Panc1 (cell line): ENCODE measurements around the gene EIF4E. TPM values are rescaled to one million over a fixed set of nuclear protein-coding genes. Genes with fewer than 3 reads are reported as not detected.
"Not testable (repeated sequence)": the region's sequence is repeated elsewhere in the genome, so short reads cannot be mapped to it uniquely, and the experiment has no call there.

Experiments used
- ATAC-seq: fragments of 200-7000 bp; cut with Tn5 transposase; 2 replicates; pipeline ENCODE4 v1.9.1; 2020; ENCODE audit warnings: mild to moderate bottlenecking, moderate library complexity
- BruUV-seq: library from RNA; stranded (reverse); fragments of 400-500 nt; replicated peaks from 2 replicates; lab custom pipeline; 2021; lab: Mats Ljungman, UMichigan
- CTCF ChIA-PET: fragments of 300-600 bp; sonication (Branson Sonifier 250); formaldehyde crosslinking; loops from one replicate; lab custom pipeline; 2022; ENCODE audit warnings: antibody characterized with exemption; lab: Charles Lee
- POLR2A ChIA-PET: fragments of 300-600 bp; sonication (Branson Sonifier 250); formaldehyde crosslinking; loops from one replicate; lab custom pipeline; 2022; ENCODE audit warnings: antibody characterized with exemption; lab: Charles Lee
- DNase-seq: peaks from one replicate; pipeline ENCODE4 v3.0.0-alpha.2; 2010; ENCODE audit warnings: low read depth, low spot score
- H3K27ac ChIP-seq: 2 replicates; pipeline ENCODE4 v1.5.1; 2011; ENCODE audit warnings: mild to moderate bottlenecking, low read length, inconsistent platforms
- H3K27me3 ChIP-seq: fragments of 200-500 bp; sonication (Bioruptor generic); 2 replicates; pipeline ENCODE4 v1.6.0; 2014; ENCODE audit warnings: low read length, inconsistent platforms; ENCODE audit not compliant: control insufficient read depth, insufficient read depth
- H3K36me3 ChIP-seq: fragments of 200-500 bp; sonication (Bioruptor generic); 2 replicates; pipeline ENCODE4 v1.5.1; 2014; ENCODE audit warnings: inconsistent platforms, mild to moderate bottlenecking, low read length, moderate library complexity; ENCODE audit not compliant: control insufficient read depth, insufficient read depth
- H3K4me1 ChIP-seq: 2 replicates; pipeline ENCODE4 v1.5.1; 2011; ENCODE audit warnings: inconsistent platforms, mild to moderate bottlenecking, low read length, moderate library complexity; ENCODE audit not compliant: control insufficient read depth, insufficient read depth
- H3K4me3 ChIP-seq, 2 experiments: 2 replicates each; pipeline ENCODE4 v1.5.1; 2011 to 2012; ENCODE audit warnings: low read depth in 2 of 2, low read length in 2 of 2, mild to moderate bottlenecking in 2 of 2, inconsistent platforms in 1 of 2, moderate library complexity in 1 of 2
- H3K9me3 ChIP-seq: fragments of 200-500 bp; sonication (Bioruptor generic); 2 replicates; pipeline ENCODE4 v1.5.1; 2014; ENCODE audit warnings: low read depth, mild to moderate bottlenecking, inconsistent platforms, low read length, moderate library complexity; ENCODE audit not compliant: control insufficient read depth, insufficient read depth
- POLR2AphosphoS5 ChIP-seq: IDR thresholded peaks from 2 replicates; pipeline ENCODE4 v1.6.1; 2012; ENCODE audit warnings: mild to moderate bottlenecking, low read depth, low read length, moderate library complexity
- REST ChIP-seq, 2 experiments: IDR thresholded peaks; 2 replicates each; pipeline ENCODE4 v1.6.1; 2011 to 2012; ENCODE audit warnings: low read depth in 2 of 2, control low read depth in 1 of 2, low read length in 1 of 2, mild to moderate bottlenecking in 1 of 2, moderate library complexity in 1 of 2; ENCODE audit not compliant: insufficient read depth in 1 of 2
- SIN3A ChIP-seq: IDR thresholded peaks from 2 replicates; pipeline ENCODE4 v1.6.1; 2012; ENCODE audit warnings: low read depth, mild to moderate bottlenecking, low read length, moderate library complexity, borderline replicate concordance; ENCODE audit not compliant: insufficient read depth
- TCF7L2 ChIP-seq: IDR thresholded peaks from 2 replicates; pipeline ENCODE4 v1.6.1; 2011; ENCODE audit warnings: mild to moderate bottlenecking, low read depth, low read length, inconsistent platforms
- in situ Hi-C: cut with HindIII; loops from 2 replicates; pipeline ENCODE4 v1.10.0; 2016; ENCODE audit warnings: low sequenced_read_pairs, low pct_unique_long_range_greater_than_20kb
- intact Hi-C: fragments of 100-400 bp; cut with micrococcal nuclease; formaldehyde crosslinking; loops from one replicate; pipeline ENCODE4 v1.10.0; 2022; ENCODE audit not compliant: unreplicated experiment
- total RNA-seq: library from RNA; stranded (reverse); gene quantifications from one replicate; pipeline ENCODE4 v1.2.1, GENCODE V29; 2021; ENCODE audit not compliant: unreplicated experiment
- TF ChIP-seq, protein P1 (sequence below): fragments of 450-650 bp; IDR thresholded peaks from 2 replicates; pipeline ENCODE4 v1.5.1; 2017; ENCODE audit warnings: mild to moderate bottlenecking

The EIF4E gene
- total RNA-seq, 1 experiment from 2014 or later = 89.7 TPM

GRCh38 chr4:98887145-98887544 lies 41.8 kb downstream of the EIF4E start:
- POLR2A ChIA-PET = no interaction called here

GRCh38 chr4:98886382-98886781 lies 42.6 kb downstream of the EIF4E start:
- in situ Hi-C loops, H3K27ac ChIP-seq, H3K4me3 ChIP-seq, BruUV-seq, H3K4me1 ChIP-seq, DNase-seq, ATAC-seq, H3K9me3 ChIP-seq, CTCF ChIA-PET, H3K27me3 ChIP-seq, POLR2A ChIA-PET, intact Hi-C loops: not testable (repeated sequence)
- H3K36me3 ChIP-seq = peaks cover 27% of the 10 kb centered on the region; the same call in 1 of the 2 replicates

More at GRCh38 chr4:98887145-98887544, 41.8 kb downstream of the EIF4E start:
- no peak for DNase-seq
- in situ Hi-C loops (no loop called here), intact Hi-C loops (no loop called here)
- no peaks in the 10 kb centered on the region for H3K4me1 ChIP-seq
- no peaks in the 10 kb centered on the region for H3K27me3 ChIP-seq
- no peaks in the 10 kb centered on the region for H3K9me3 ChIP-seq
- no TSS peak for BruUV-seq
- H3K4me3 ChIP-seq = no peak overlapping the region
- no peak overlapping the region for H3K27ac ChIP-seq
- no peak for TF ChIP-seq POLR2AphosphoS5
- peaks cover 24% of the 10 kb centered on the region; the same call in 1 of the 2 replicates for H3K36me3 ChIP-seq
- CTCF ChIA-PET = no interaction called here
- ATAC-seq = no peak

GRCh38 chr4:98880884-98881283 lies 48.0 kb downstream of the EIF4E start:
- ATAC-seq, H3K4me3 ChIP-seq, H3K27me3 ChIP-seq, H3K9me3 ChIP-seq, CTCF ChIA-PET, BruUV-seq, POLR2A ChIA-PET, in situ Hi-C loops, H3K4me1 ChIP-seq, DNase-seq, intact Hi-C loops, H3K27ac ChIP-seq: not testable (repeated sequence)
- peaks cover 17% of the 10 kb centered on the region; the same call in 1 of the 2 replicates for H3K36me3 ChIP-seq

GRCh38 chr4:98879515-98879914 lies 49.4 kb downstream of the EIF4E start:
- DNase-seq (no peak), ATAC-seq (no peak)
- no peaks in the 10 kb centered on the region for H3K27me3 ChIP-seq
- H3K27ac ChIP-seq = no peak overlapping the region
- BruUV-seq = no TSS peak
- TF ChIP-seq REST (IDR thresholded peaks at IDR 0.05; ENCODE audit: insufficient read depth in 1 of 2, low read depth in 2 of 2, low read length in 1 of 2) (no peak), SIN3A (no peak), POLR2AphosphoS5 (no peak), TCF7L2 (no peak)
- TF ChIP-seq, protein P1, sequence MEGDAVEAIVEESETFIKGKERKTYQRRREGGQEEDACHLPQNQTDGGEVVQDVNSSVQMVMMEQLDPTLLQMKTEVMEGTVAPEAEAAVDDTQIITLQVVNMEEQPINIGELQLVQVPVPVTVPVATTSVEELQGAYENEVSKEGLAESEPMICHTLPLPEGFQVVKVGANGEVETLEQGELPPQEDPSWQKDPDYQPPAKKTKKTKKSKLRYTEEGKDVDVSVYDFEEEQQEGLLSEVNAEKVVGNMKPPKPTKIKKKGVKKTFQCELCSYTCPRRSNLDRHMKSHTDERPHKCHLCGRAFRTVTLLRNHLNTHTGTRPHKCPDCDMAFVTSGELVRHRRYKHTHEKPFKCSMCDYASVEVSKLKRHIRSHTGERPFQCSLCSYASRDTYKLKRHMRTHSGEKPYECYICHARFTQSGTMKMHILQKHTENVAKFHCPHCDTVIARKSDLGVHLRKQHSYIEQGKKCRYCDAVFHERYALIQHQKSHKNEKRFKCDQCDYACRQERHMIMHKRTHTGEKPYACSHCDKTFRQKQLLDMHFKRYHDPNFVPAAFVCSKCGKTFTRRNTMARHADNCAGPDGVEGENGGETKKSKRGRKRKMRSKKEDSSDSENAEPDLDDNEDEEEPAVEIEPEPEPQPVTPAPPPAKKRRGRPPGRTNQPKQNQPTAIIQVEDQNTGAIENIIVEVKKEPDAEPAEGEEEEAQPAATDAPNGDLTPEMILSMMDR = no peak
- peaks cover 10% of the 10 kb centered on the region; the same call in 1 of the 2 replicates for H3K36me3 ChIP-seq
- H3K4me3 ChIP-seq = no peak overlapping the region
- H3K9me3 ChIP-seq = no peaks in the 10 kb centered on the region
- intact Hi-C loops = no loop called here
- ChIA-PET CTCF (no interaction called here), POLR2A (no interaction called here)
- H3K4me1 ChIP-seq = no peaks in the 10 kb centered on the region
- in situ Hi-C loops = no loop called here
